GM21381 (cell line): ENCODE measurements around the gene EXD3.
"Not testable (repeated sequence)": the region's sequence is repeated elsewhere in the genome, so short reads cannot be mapped to it uniquely, and the experiment has no call there.

Experiments used
- ATAC-seq: cut with Tn5 transposase; IDR thresholded peaks from one replicate; pipeline ENCODE4 v1.9.1; 2021; ENCODE audit warnings: mild to moderate bottlenecking, moderate library complexity; ENCODE audit not compliant: unreplicated experiment

EXD3 gene

DNA sequence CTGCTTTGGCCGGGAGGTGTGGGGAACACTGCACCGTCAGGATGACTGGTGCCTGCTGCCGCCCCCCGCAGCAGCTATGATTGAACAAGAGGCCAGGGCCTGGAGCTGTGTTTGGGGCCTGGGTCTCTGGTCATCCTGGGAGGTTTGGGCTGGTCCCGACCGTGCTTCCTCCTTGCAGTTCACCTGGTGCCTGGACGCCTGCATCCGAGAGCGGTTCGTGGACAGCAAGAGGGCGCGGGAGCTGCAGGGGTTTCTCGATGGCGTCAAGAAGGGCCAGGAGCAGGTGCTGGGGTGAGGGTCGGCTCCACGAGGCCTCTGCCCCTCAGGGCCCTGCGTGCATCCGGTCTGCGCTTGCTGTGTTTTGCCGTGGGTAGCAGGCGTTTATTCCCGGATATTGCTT lies 158.9 kb downstream of the EXD3 start:
- no peak for ATAC-seq

DNA sequence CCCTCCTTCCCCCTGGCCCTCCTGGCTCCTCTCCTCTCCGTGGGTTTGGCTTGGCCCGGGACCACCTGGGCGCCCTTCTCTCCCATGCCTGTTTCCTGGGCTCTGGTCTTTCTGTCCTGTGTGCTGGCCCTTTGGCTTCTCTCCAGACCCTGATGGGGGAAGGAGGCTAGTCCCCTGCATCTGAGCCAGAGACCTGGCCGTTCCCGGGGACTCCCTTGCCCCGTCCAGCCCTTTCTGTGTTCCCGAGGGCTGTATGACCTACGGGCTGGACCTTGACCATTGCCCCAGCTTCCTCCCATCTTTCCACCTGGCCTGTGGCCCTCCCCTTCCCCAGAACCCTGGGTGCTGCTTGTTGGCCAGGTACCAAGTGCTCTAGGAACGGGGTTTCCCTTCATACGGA lies 159.5 kb downstream of the EXD3 start:
- ATAC-seq, result no peak

DNA sequence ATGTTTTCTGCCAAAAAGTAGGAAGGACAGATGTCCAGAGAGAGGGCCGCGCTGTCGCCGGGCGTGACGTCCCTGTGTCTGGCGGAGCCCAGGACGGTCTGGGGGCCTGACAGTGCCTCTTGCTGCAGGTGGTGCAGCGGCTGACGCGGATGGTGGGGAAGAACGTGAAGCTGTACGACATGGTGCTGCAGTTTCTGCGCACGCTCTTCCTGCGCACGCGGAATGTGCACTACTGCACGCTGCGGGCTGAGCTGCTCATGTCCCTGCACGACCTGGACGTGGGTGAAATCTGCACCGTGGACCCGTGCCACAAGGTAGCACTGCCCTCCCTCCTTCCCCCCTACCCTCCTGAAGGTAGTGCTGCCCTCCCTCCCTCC lies 160.1 kb downstream of the EXD3 start:
- ATAC-seq, result no peak

DNA sequence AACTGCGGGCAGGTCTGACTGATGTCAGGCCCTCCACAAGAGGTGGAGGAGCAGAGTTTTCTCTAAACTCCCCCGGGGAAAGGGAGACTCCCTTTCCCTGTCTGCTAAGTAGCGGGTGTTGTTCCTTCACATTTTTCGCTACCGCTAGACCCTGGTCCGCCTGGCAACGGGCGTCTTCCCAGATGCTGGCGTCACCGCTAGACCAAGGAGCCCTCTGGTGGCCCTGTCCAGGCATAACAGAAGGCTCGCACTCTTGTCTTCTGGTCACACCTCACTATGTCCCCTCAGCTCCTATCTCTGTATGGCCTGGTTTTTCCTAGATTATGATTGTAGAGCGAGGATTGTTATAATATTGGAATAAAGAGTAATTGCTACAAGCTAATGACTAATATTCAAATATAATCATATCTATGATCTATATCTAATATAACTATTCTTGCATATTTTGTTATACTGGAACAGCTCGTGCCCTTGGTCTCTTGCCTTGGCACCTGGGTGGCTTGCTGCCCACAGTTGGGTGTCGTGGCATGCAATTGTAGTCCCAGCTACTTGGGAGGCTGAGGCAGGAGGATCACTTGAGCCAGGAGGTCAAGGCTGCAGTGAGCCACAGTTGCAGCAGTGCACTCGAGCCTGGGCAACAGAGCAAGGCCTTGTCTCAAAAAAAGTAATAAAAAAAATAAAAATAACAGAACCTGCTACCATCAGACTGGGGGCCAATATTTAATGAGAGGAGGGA lies 160.6 kb downstream of the EXD3 start:
- not testable (repeated sequence) for ATAC-seq
